Endothelial cell of umbilical vein (primary cell): Measurements from ENCODE around the gene SWSAP1. TPM values are rescaled to one million over a fixed set of nuclear protein-coding genes. Genes with fewer than 3 reads are reported as not detected.

Source experiments
- BruUV-seq: library from RNA; stranded (reverse); fragments of 400-500 nt; replicated peaks from 2 replicates; lab custom pipeline; 2021; lab: Mats Ljungman, UMichigan
- CTCF ChIA-PET: fragments of 300-600, 350-600 bp; sonication (Branson Sonifier 250); formaldehyde crosslinking; loops from one replicate; lab custom pipeline; 2021; ENCODE audit warnings: antibody characterized with exemption, inconsistent platforms; lab: Charles Lee
- POLR2A ChIA-PET: fragments of 300-600, 350-600 bp; sonication (Branson Sonifier 250); formaldehyde crosslinking; loops from one replicate; lab custom pipeline; 2021; ENCODE audit warnings: antibody characterized with exemption, inconsistent platforms; lab: Charles Lee
- DNase-seq: peaks from one replicate; pipeline ENCODE4 v3.0.0-alpha.2; 2011; ENCODE audit warnings: low read depth, low spot score
- FAIRE-seq: peaks from 2 replicates; lab custom pipeline; 2011; peaks lifted over from hg19 to GRCh38; lab: Jason Lieb, UNC
- H2AFZ ChIP-seq: 2 replicates; pipeline ENCODE4 v1.6.0; 2012; ENCODE audit warnings: low read depth, low read length, control low read depth, inconsistent platforms
- H3K27ac ChIP-seq: 2 replicates; pipeline ENCODE4 v1.5.1; 2011; ENCODE audit warnings: low read depth, mild to moderate bottlenecking, control low read depth, low read length, moderate library complexity; ENCODE audit not compliant: insufficient read depth
- H3K27me3 ChIP-seq, 2 experiments: 2 replicates each; pipeline versions ENCODE4 v1.6.0 to v1.6.1; 2011; ENCODE audit warnings: low read length in 2 of 2, mixed read lengths in 1 of 2; ENCODE audit not compliant: control insufficient read depth in 2 of 2, insufficient read depth in 2 of 2
- H3K36me3 ChIP-seq, 2 experiments: 2 replicates in 1 of 2; 3 replicates in 1 of 2; pipeline ENCODE4 v1.5.1; 2011; ENCODE audit warnings: low read length in 2 of 2, mild to moderate bottlenecking in 1 of 2, moderate library complexity in 1 of 2; ENCODE audit not compliant: control insufficient read depth in 2 of 2, insufficient read depth in 2 of 2; ENCODE audit errors: extremely low read depth in 1 of 2
- H3K4me1 ChIP-seq: 3 replicates; pipeline ENCODE4 v1.5.1; 2011; ENCODE audit warnings: mild to moderate bottlenecking, low read length; ENCODE audit not compliant: control insufficient read depth, insufficient read depth; ENCODE audit errors: extremely low read depth
- H3K4me2 ChIP-seq: 2 replicates; pipeline ENCODE4 v1.6.1; 2011; ENCODE audit warnings: low read length, control low read depth, mixed read lengths; ENCODE audit not compliant: insufficient read depth
- H3K4me3 ChIP-seq, 3 experiments: fragments of 200-600 bp in 1 of 3; sonication (generic), shearing (Covaris generic) in 1 of 3; replicated peaks in 1 of 3; 2 replicates each; pipeline ENCODE4 v1.5.1; 2011 to 2016; ENCODE audit warnings: control low read depth in 3 of 3, low read length in 3 of 3, mild to moderate bottlenecking in 2 of 3, inconsistent platforms in 1 of 3, low read depth in 1 of 3, moderate library complexity in 1 of 3; ENCODE audit not compliant: insufficient read depth in 1 of 3
- H3K79me2 ChIP-seq: 2 replicates; pipeline ENCODE4 v1.6.0; 2012; ENCODE audit warnings: low read length, inconsistent platforms; ENCODE audit not compliant: control insufficient read depth, insufficient read depth
- H3K9ac ChIP-seq: replicated peaks from 2 replicates; pipeline ENCODE3; 2011; ENCODE audit warnings: low read length, control low read depth; ENCODE audit not compliant: insufficient read depth; ENCODE audit errors: extremely low read depth
- H3K9me1 ChIP-seq: replicated peaks from 3 replicates; pipeline ENCODE4 v1.6.0; 2011; ENCODE audit warnings: mild to moderate bottlenecking, low read length; ENCODE audit not compliant: control insufficient read depth, insufficient read depth; ENCODE audit errors: extremely low read depth
- H3K9me3 ChIP-seq: replicated peaks from 2 replicates; pipeline ENCODE4 v1.5.1; 2012; ENCODE audit warnings: low read length, inconsistent platforms; ENCODE audit not compliant: control insufficient read depth, insufficient read depth
- H4K20me1 ChIP-seq: replicated peaks from 2 replicates; pipeline ENCODE3; 2011; ENCODE audit warnings: mild to moderate bottlenecking, low read length; ENCODE audit not compliant: control insufficient read depth, insufficient read depth; ENCODE audit errors: extremely low read depth
- EZH2 ChIP-seq: IDR thresholded peaks from 2 replicates; pipeline ENCODE4 v1.6.1; 2012; ENCODE audit warnings: borderline replicate concordance, low read depth, mild to moderate bottlenecking, moderate library complexity, low read length, inconsistent platforms; ENCODE audit not compliant: severe bottlenecking
- FOS ChIP-seq: IDR thresholded peaks from 2 replicates; pipeline ENCODE4 v1.6.1; 2011; ENCODE audit warnings: mild to moderate bottlenecking, low read length, moderate library complexity, borderline replicate concordance; ENCODE audit not compliant: insufficient read depth
- GATA2 ChIP-seq: IDR thresholded peaks from 2 replicates; pipeline ENCODE4 v1.7.0; 2011; ENCODE audit warnings: low read depth, mild to moderate bottlenecking, moderate library complexity, mixed read lengths, low read length; ENCODE audit not compliant: insufficient read length, insufficient read depth
- JUN ChIP-seq: IDR thresholded peaks from 2 replicates; pipeline ENCODE4 v1.6.1; 2011; ENCODE audit warnings: borderline replicate concordance, low read depth; ENCODE audit not compliant: insufficient read length, insufficient read depth
- MYC ChIP-seq: IDR thresholded peaks from one replicate; pipeline ENCODE4 v1.6.1; 2011; ENCODE audit warnings: mild to moderate bottlenecking, low read depth, low read length
- POLR2A ChIP-seq: IDR thresholded peaks from 2 replicates; pipeline ENCODE4 v1.6.1; 2012; ENCODE audit warnings: low read depth, mild to moderate bottlenecking, control low read depth, low read length
- POLR2AphosphoS5 ChIP-seq: IDR thresholded peaks from 2 replicates; pipeline ENCODE4 v1.6.1; 2012; ENCODE audit warnings: low read depth, mild to moderate bottlenecking, control low read depth, low read length, moderate library complexity; ENCODE audit not compliant: insufficient read depth
- dilution Hi-C: fragments of 300-500 bp; cut with MboI; formaldehyde crosslinking; loops from one replicate; pipeline ENCODE4 v1.15.0; 2019; ENCODE audit warnings: low sequenced_read_pairs; ENCODE audit not compliant: extremely low pct_ligation_motif_present
- intact Hi-C: fragments of 100-400 bp; cut with micrococcal nuclease; formaldehyde crosslinking; loops from one replicate; pipeline ENCODE4 v1.10.0; 2022
- polyA plus RNA-seq, 4 experiments: library from polyadenylated mRNA; depleted of rRNA in 3 of 4; stranded (reverse) in 3 of 4; unstranded in 1 of 4; fragments of >200 nt; gene quantifications; 2 replicates each; pipeline versions ENCODE4 v1.2.1 to v1.2.3, GENCODE V29; 2011 to 2012; ENCODE audit warnings: missing spikeins in 1 of 4
- total RNA-seq: library from RNA; stranded (reverse); gene quantifications from 2 replicates; pipeline ENCODE4 v1.2.3, GENCODE V29; 2021
- TF ChIP-seq, protein P1 (sequence below): IDR thresholded peaks from 2 replicates; pipeline ENCODE4 v1.6.1; 2011; ENCODE audit not compliant: insufficient read depth, insufficient read length
- TF ChIP-seq, protein P2 (sequence below), 2 donors: IDR thresholded peaks; 1 replicate in 1 of 2; 2 replicates in 1 of 2; pipeline ENCODE4 v1.5.1; 2011; ENCODE audit warnings: low read length in 2 of 2, mild to moderate bottlenecking in 2 of 2, moderate library complexity in 2 of 2, control low read depth in 1 of 2, inconsistent platforms in 1 of 2, low read depth in 1 of 2; ENCODE audit not compliant: insufficient read depth in 1 of 2; ENCODE audit errors: extremely low read depth in 1 of 2

SWSAP1 gene
- total and polyA plus RNA-seq, 2 donors (not counting 3 experiments of a cell fraction or from before 2014, with no cell fraction given), result 3.7 to 4.4 TPM

DNA sequence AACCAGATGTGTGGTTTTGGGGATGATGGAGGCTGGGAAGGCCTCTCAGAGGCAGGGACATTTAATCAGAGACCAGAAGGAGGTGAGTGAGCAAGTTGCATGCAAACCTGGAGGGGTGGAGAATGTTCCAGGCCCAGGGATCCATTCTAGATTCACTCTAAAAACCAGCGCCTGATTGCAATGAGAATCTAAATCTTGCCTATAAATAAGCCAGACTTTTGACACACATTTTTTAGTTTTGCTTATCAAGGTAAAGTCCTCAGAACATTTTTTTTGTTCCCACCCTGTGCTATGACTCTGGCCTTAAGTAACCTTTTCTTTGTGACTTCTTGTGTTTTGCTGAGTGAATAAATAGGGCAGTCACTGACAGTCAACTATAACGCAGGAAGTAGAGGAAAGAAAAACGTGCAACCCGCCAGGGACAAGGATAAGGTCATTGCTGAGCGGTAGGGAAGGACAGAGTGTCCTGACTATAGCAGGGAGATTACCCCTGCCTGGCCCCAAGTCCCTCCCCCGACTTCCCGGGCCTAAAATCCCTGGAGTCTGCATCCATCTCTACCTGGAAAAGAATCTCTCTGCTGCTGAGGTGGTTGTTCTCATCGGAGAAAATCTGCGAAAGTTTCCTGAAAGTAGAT, 30.2 kb downstream of the SWSAP1 start:
- FAIRE-seq (no peak), DNase-seq (no peak)
- no peak overlapping the region for H2AFZ ChIP-seq
- no peaks in the 10 kb centered on the region for H3K27me3 ChIP-seq
- intact Hi-C loops, result no loop called here
- no peaks in the 10 kb centered on the region for H3K9me3 ChIP-seq
- H3K79me2 ChIP-seq, result no peaks in the 10 kb centered on the region
- no peaks in the 10 kb centered on the region for H3K9me1 ChIP-seq
- H4K20me1 ChIP-seq, result no peaks in the 10 kb centered on the region
- no peak overlapping the region for H3K4me3 ChIP-seq
- H3K36me3 ChIP-seq, result no peaks in the 10 kb centered on the region
- TF ChIP-seq FOS, result no peak
- TF ChIP-seq JUN, result no peak
- TF ChIP-seq MYC, result no peak
- no peak for TF ChIP-seq GATA2
- TF ChIP-seq, protein P1, sequence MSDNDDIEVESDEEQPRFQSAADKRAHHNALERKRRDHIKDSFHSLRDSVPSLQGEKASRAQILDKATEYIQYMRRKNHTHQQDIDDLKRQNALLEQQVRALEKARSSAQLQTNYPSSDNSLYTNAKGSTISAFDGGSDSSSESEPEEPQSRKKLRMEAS, result no peak
- TF ChIP-seq POLR2AphosphoS5, result no peak
- no peak for TF ChIP-seq EZH2
- no peak for TF ChIP-seq POLR2A
- TF ChIP-seq, protein P2, sequence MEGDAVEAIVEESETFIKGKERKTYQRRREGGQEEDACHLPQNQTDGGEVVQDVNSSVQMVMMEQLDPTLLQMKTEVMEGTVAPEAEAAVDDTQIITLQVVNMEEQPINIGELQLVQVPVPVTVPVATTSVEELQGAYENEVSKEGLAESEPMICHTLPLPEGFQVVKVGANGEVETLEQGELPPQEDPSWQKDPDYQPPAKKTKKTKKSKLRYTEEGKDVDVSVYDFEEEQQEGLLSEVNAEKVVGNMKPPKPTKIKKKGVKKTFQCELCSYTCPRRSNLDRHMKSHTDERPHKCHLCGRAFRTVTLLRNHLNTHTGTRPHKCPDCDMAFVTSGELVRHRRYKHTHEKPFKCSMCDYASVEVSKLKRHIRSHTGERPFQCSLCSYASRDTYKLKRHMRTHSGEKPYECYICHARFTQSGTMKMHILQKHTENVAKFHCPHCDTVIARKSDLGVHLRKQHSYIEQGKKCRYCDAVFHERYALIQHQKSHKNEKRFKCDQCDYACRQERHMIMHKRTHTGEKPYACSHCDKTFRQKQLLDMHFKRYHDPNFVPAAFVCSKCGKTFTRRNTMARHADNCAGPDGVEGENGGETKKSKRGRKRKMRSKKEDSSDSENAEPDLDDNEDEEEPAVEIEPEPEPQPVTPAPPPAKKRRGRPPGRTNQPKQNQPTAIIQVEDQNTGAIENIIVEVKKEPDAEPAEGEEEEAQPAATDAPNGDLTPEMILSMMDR (IDR thresholded peaks at IDR 0.05; ENCODE audit: extremely low read depth in 1 of 2, insufficient read depth in 1 of 2, low read depth in 1 of 2, low read length in 2 of 2), result no peak
- no peak overlapping the region for H3K4me2 ChIP-seq
- H3K9ac ChIP-seq, result no peak overlapping the region
- no peak overlapping the region for H3K27ac ChIP-seq
- no peaks in the 10 kb centered on the region for H3K4me1 ChIP-seq
- CTCF ChIA-PET, result interaction anchor here (0.8 kb wide), 1 partner anchor 22 kb away, joined by 3 read pairs; no protein-coding TSS in a partner anchor
- POLR2A ChIA-PET, result no interaction called here
- no TSS peak for BruUV-seq
- dilution Hi-C loops, result no loop called here
